SK-N-SH treated with all-trans-retinoic acid at 6 μM for 48 hours (cell line): ENCODE data around the gene ZMIZ2.

Source experiments
- ATAC-seq: fragments of 200-7000 bp; cut with Tn5 transposase; 3 replicates; pipeline ENCODE4 v1.9.1; 2020; ENCODE audit warnings: mild to moderate bottlenecking, moderate library complexity
- ESRRG ChIP-seq: fragments of 250-450 bp; sonication (Bioruptor Pico); IDR thresholded peaks from 2 replicates; pipeline ENCODE4 v1.6.1; 2021; ENCODE audit warnings: mild to moderate bottlenecking
- GLIS3 ChIP-seq: fragments of 250-450 bp; sonication (Bioruptor Pico); IDR thresholded peaks from 2 replicates; pipeline ENCODE4 v1.5.0; 2020; ENCODE audit warnings: mild to moderate bottlenecking, moderate library complexity
- OSR1 ChIP-seq: fragments of 250-450 bp; sonication (Bioruptor Pico); IDR thresholded peaks from 2 replicates; pipeline ENCODE4 v1.8.0; 2022; ENCODE audit warnings: moderate library complexity, mild to moderate bottlenecking, inconsistent platforms
- PPARA ChIP-seq: fragments of 250-450 bp; sonication (Bioruptor Pico); IDR thresholded peaks from 2 replicates; pipeline ENCODE4 v1.5.0; 2020; ENCODE audit warnings: mild to moderate bottlenecking, borderline replicate concordance
- RARB ChIP-seq: fragments of 250-450 bp; sonication (Bioruptor Pico); IDR thresholded peaks from 2 replicates; pipeline ENCODE4 v1.8.0; 2021; ENCODE audit warnings: mild to moderate bottlenecking, moderate library complexity
- ZC3H10 ChIP-seq: fragments of 250-450 bp; sonication (Bioruptor Pico); IDR thresholded peaks from 2 replicates; pipeline ENCODE4 v1.5.1; 2021; ENCODE audit warnings: mild to moderate bottlenecking, moderate library complexity
- ZNF565 ChIP-seq: fragments of 450-650 bp; formaldehyde crosslinking; conservative IDR thresholded peaks from 2 replicates; pipeline ENCODE4 v1.5.0; 2020; ENCODE audit warnings: low read depth, mild to moderate bottlenecking, moderate library complexity
- ZNF8 ChIP-seq: fragments of 450-650 bp; formaldehyde crosslinking; IDR thresholded peaks from 2 replicates; pipeline ENCODE4 v1.5.0; 2020; ENCODE audit warnings: mild to moderate bottlenecking, moderate library complexity
- TF ChIP-seq, protein P1 (sequence below): fragments of 250-450 bp; sonication (Bioruptor Pico); IDR thresholded peaks from 2 replicates; pipeline ENCODE4 v1.5.1; 2021; ENCODE audit warnings: mild to moderate bottlenecking, moderate library complexity
- TF ChIP-seq, protein P2 (sequence below): fragments of 250-450 bp; sonication (Bioruptor Pico); IDR thresholded peaks from 2 replicates; pipeline ENCODE4 v1.8.0; 2021; ENCODE audit warnings: low read depth, mild to moderate bottlenecking, moderate library complexity, borderline replicate concordance
- TF ChIP-seq, protein P3 (sequence below): fragments of 250-450 bp; sonication (Bioruptor Pico); IDR thresholded peaks from 2 replicates; pipeline ENCODE4 v1.8.0; 2020; ENCODE audit warnings: mild to moderate bottlenecking, moderate library complexity, borderline replicate concordance
- TF ChIP-seq, protein P4 (sequence below): fragments of 250-450 bp; sonication (Bioruptor Pico); IDR thresholded peaks from 2 replicates; pipeline ENCODE4 v1.5.1; 2020; ENCODE audit warnings: low read depth, mild to moderate bottlenecking, moderate library complexity

Gene ZMIZ2

DNA sequence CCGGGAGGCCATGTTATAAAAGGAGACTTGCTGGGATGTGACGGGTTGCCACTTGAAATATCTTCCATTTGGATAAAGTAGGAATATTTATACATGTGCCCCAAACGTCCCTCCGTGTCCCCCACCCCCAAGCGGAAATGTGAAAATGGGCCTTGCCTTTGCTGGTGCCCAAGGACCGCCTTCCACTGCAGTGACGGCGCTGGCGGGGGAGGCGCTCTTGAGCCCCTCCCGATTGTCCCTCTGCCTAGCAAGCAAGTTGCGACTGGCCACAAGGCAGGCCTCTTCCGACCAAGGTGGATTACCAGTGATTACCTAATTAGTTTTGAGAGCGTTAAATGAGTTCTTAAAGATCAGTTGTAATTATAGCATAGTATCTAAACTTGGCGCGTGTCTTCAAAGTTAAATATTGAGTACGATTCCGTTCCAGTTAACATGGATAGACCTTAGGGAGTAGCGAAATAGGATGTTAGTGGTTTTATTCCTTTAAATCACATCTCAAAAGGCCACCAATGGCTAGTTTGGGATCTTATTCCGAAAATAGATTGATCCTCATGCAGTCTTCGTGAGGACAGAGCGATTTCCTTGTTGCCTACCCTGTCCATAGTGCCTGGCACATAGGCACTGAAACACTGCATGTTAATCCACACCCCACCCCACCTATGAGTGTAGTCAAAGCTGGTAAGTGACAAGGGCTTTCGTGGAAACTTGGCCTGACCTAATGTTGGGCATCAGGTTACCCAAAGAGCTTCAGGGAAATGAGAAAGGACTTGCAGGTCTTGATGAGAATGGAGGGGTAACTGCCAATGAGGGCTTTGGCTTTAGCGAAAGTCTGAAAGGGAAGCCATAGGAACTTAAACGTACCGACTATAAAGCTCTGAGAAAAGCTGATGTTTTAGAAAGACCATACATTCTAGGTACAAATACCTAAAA, 48.9 kb downstream of the ZMIZ2 start:
- peak; percentile 72 for ATAC-seq
- TF ChIP-seq, protein P1, sequence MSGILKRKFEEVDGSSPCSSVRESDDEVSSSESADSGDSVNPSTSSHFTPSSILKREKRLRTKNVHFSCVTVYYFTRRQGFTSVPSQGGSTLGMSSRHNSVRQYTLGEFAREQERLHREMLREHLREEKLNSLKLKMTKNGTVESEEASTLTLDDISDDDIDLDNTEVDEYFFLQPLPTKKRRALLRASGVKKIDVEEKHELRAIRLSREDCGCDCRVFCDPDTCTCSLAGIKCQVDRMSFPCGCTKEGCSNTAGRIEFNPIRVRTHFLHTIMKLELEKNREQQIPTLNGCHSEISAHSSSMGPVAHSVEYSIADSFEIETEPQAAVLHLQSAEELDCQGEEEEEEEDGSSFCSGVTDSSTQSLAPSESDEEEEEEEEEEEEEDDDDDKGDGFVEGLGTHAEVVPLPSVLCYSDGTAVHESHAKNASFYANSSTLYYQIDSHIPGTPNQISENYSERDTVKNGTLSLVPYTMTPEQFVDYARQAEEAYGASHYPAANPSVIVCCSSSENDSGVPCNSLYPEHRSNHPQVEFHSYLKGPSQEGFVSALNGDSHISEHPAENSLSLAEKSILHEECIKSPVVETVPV (CRISPR knock-in tag) = peak; percentile 2
- TF ChIP-seq, protein P2, sequence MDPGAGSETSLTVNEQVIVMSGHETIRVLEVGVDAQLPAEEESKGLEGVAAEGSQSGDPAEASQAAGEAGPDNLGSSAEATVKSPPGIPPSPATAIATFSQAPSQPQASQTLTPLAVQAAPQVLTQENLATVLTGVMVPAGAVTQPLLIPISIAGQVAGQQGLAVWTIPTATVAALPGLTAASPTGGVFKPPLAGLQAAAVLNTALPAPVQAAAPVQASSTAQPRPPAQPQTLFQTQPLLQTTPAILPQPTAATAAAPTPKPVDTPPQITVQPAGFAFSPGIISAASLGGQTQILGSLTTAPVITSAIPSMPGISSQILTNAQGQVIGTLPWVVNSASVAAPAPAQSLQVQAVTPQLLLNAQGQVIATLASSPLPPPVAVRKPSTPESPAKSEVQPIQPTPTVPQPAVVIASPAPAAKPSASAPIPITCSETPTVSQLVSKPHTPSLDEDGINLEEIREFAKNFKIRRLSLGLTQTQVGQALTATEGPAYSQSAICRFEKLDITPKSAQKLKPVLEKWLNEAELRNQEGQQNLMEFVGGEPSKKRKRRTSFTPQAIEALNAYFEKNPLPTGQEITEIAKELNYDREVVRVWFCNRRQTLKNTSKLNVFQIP = no peak
- TF ChIP-seq, protein P3, sequence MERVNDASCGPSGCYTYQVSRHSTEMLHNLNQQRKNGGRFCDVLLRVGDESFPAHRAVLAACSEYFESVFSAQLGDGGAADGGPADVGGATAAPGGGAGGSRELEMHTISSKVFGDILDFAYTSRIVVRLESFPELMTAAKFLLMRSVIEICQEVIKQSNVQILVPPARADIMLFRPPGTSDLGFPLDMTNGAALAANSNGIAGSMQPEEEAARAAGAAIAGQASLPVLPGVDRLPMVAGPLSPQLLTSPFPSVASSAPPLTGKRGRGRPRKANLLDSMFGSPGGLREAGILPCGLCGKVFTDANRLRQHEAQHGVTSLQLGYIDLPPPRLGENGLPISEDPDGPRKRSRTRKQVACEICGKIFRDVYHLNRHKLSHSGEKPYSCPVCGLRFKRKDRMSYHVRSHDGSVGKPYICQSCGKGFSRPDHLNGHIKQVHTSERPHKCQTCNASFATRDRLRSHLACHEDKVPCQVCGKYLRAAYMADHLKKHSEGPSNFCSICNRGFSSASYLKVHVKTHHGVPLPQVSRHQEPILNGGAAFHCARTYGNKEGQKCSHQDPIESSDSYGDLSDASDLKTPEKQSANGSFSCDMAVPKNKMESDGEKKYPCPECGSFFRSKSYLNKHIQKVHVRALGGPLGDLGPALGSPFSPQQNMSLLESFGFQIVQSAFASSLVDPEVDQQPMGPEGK (CRISPR knock-in tag) = peak; percentile 59; the same call in 1 of the 2 replicates
- TF ChIP-seq ZC3H10 (CRISPR knock-in tag) (no peak), GLIS3 (CRISPR knock-in tag) (no peak), RARB (CRISPR knock-in tag) (no peak)

DNA sequence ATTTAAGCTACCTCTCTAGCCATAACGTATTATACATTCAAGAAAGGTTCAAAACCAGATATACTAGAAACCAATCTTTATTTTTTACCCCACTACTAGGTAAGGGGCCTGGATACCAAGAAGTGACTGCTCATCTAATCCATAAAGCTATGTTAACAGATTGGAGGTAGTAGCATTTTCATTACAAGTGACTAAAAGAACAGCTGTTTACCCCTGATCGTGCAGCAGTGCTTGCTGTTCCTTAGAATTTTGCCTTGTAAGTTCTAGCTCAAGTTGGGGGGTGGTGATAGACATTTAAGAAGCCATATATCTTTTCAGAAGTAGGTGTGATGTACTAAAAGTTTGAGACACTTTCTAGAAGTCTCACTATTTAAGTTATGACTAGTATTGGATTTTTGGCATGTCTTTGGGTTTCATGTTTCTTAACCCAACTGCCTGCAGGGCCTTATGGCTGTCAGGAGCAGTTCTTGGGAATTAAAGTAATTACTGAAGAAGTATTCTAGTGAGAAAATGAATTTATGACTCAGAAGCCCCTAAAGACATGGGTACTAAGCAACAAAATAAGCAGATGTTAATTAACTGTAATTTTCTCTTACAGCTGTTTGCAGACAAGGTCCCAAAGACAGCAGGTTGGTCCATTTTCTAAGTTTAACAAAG, 50.1 kb downstream of the ZMIZ2 start:
- ATAC-seq = no peak
- TF ChIP-seq, protein P2 = no peak
- TF ChIP-seq GLIS3 (CRISPR knock-in tag) = 0 out of 2 replicates have a peak, but pooled peaks have one; percentile 8

DNA sequence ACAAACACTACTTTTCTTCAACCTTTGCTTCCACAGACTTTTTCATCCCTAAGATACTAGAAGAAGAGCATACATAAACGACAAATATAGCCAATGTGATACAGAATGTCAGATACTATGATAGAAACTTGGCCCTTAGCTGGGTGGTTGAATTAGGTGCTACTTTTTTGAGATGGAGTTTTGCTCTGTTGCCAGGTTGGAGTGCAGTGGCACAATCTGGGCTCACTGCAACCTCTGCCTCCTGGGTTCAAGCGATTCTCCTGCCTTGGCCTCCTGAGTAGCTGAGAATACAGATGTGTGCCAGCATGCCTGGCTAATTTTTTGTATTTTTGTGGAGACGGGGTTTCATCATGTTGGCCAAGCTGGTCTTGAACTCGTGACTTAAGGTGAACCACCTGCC, 51.3 kb downstream of the ZMIZ2 start:
- ATAC-seq = no peak
- TF ChIP-seq PPARA (CRISPR knock-in tag) = no peak
- TF ChIP-seq ESRRG (CRISPR knock-in tag) = no peak
- no peak for TF ChIP-seq GLIS3 (CRISPR knock-in tag)

DNA sequence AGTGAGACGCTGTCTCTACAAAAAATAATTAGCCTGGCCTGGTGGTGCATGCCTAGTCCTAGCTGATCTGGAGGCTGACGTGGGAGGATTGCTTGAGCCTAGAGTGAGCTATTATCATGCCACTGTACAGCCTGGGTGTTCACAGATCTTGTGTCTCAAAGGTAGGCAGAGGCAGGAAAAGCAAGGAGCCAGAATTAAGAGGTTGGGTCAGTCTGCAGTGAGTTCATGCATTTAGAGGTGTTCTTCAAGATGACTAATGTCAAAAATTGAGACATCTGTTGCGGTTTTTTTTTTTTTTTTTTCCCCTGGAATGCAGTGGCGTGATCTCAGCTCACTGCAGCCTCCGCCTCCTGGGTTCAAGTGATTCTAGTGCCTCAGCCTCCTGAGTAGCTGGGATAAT, 53.2 kb downstream of the ZMIZ2 start:
- TF ChIP-seq ZNF8 (CRISPR knock-in tag) (no peak), GLIS3 (CRISPR knock-in tag) (no peak), OSR1 (CRISPR knock-in tag) (no peak), ZNF565 (CRISPR knock-in tag) (no peak)
- TF ChIP-seq, protein P3 (CRISPR knock-in tag) = no peak
- TF ChIP-seq, protein P1 (CRISPR knock-in tag) = no peak
- TF ChIP-seq, protein P4, sequence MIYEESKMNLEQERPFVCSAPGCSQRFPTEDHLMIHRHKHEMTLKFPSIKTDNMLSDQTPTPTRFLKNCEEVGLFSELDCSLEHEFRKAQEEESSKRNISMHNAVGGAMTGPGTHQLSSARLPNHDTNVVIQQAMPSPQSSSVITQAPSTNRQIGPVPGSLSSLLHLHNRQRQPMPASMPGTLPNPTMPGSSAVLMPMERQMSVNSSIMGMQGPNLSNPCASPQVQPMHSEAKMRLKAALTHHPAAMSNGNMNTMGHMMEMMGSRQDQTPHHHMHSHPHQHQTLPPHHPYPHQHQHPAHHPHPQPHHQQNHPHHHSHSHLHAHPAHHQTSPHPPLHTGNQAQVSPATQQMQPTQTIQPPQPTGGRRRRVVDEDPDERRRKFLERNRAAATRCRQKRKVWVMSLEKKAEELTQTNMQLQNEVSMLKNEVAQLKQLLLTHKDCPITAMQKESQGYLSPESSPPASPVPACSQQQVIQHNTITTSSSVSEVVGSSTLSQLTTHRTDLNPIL = no peak
- no peak for ATAC-seq
